Nephron (organoid): Measurements from ENCODE around the gene JCHAIN.

Experiments used
- H3K27ac Mint-ChIP-seq, 3 experiments: 2 replicates each; pipeline ENCODE4 v1.8.0; 2020; ENCODE audit warnings: mixed read lengths in 3 of 3, mild to moderate bottlenecking in 2 of 3, moderate library complexity in 1 of 3
- H3K27me3 Mint-ChIP-seq: 2 replicates; pipeline ENCODE4 v1.8.0; 2021; ENCODE audit warnings: low read depth, mild to moderate bottlenecking, moderate library complexity, mixed read lengths
- H3K36me3 Mint-ChIP-seq: 2 replicates; pipeline ENCODE4 v1.8.0; 2020; ENCODE audit warnings: low read depth, mixed read lengths
- H3K4me1 Mint-ChIP-seq: 2 replicates; pipeline ENCODE4 v1.8.0; 2020; ENCODE audit warnings: mixed read lengths
- H3K4me3 Mint-ChIP-seq, 3 experiments: 2 replicates each; pipeline ENCODE4 v1.8.0; 2020; ENCODE audit warnings: mild to moderate bottlenecking in 3 of 3, mixed read lengths in 3 of 3, moderate library complexity in 2 of 3
- H3K9me3 Mint-ChIP-seq: 2 replicates; pipeline ENCODE4 v1.8.0; 2020; ENCODE audit warnings: mixed read lengths
- CTCF ChIP-seq, 3 experiments: fragments of 200-600 bp; sonication (generic); IDR thresholded peaks; one replicate each; pipeline ENCODE4 v1.5.0; 2021; ENCODE audit warnings: antibody characterized with exemption in 3 of 3; ENCODE audit not compliant: unreplicated experiment in 3 of 3

JCHAIN gene

GRCh38 chr4:70712150-70712549 is 45.8 kb upstream of the JCHAIN start:
- Mint-ChIP-seq H3K27me3 (no peaks in the 10 kb centered on the region), H3K36me3 (no peaks in the 10 kb centered on the region), H3K27ac (peak overlapping the region in 2 of 3 experiments; percentile 3 to 57), H3K9me3 (no peaks in the 10 kb centered on the region), H3K4me3 (no peak overlapping the region), H3K4me1 (peaks cover 30% of the 10 kb centered on the region)
- TF ChIP-seq CTCF (IDR thresholded peaks at IDR 0.05; ENCODE audit: unreplicated experiment in 3 of 3) = no peak

- H3K36me3 Mint-ChIP-seq = no peaks in the 10 kb centered on the region
- H3K4me1 Mint-ChIP-seq = peaks cover 34% of the 10 kb centered on the region
- no peaks in the 10 kb centered on the region for H3K27me3 Mint-ChIP-seq
- H3K9me3 Mint-ChIP-seq = no peaks in the 10 kb centered on the region
- H3K4me3 Mint-ChIP-seq = no peak overlapping the region
- H3K27ac Mint-ChIP-seq = peak overlapping the region in 2 of 3 experiments; percentile 3 to 57
- no peak for TF ChIP-seq CTCF (IDR thresholded peaks at IDR 0.05; ENCODE audit: unreplicated experiment in 3 of 3)
These were observed 45.3 kb upstream of the JCHAIN start for GRCh38 chr4:70711599-70711998.

- Mint-ChIP-seq H3K27ac (peak overlapping the region; percentile 45 to 61 (median 51)), H3K27me3 (no peaks in the 10 kb centered on the region), H3K9me3 (no peaks in the 10 kb centered on the region), H3K4me3 (peak overlapping the region; percentile 12 to 41 (median 15)), H3K4me1 (peaks cover 43% of the 10 kb centered on the region), H3K36me3 (no peaks in the 10 kb centered on the region)
- TF ChIP-seq CTCF (IDR thresholded peaks at IDR 0.05; ENCODE audit: unreplicated experiment in 3 of 3) = no peak
These were observed 43.4 kb upstream of the JCHAIN start for GRCh38 chr4:70709611-70710205.

GRCh38 chr4:70706516-70706915 is 40.2 kb upstream of the JCHAIN start:
- Mint-ChIP-seq H3K4me3 (peak overlapping the region; percentile 92 to 95 (median 93)), H3K27ac (peak overlapping the region; percentile 95 to 98 (median 97)), H3K27me3 (no peaks in the 10 kb centered on the region), H3K4me1 (peaks cover 32% of the 10 kb centered on the region), H3K9me3 (no peaks in the 10 kb centered on the region), H3K36me3 (no peaks in the 10 kb centered on the region)
- no peak for TF ChIP-seq CTCF (IDR thresholded peaks at IDR 0.05; ENCODE audit: unreplicated experiment in 3 of 3)

- peaks cover 32% of the 10 kb centered on the region for H3K4me1 Mint-ChIP-seq
- H3K27me3 Mint-ChIP-seq = no peaks in the 10 kb centered on the region
- no peaks in the 10 kb centered on the region for H3K9me3 Mint-ChIP-seq
- no peak for TF ChIP-seq CTCF (IDR thresholded peaks at IDR 0.05; ENCODE audit: unreplicated experiment in 3 of 3)
- no peaks in the 10 kb centered on the region for H3K36me3 Mint-ChIP-seq
- peak overlapping the region; percentile 92 to 95 (median 93) for H3K4me3 Mint-ChIP-seq
- H3K27ac Mint-ChIP-seq = peak overlapping the region; percentile 95 to 98 (median 97)
These were observed 39.7 kb upstream of the JCHAIN start for GRCh38 chr4:70706044-70706461.
